Epithelial cell of esophagus (primary cell): Measurements from ENCODE around the gene GORASP2.

ENCODE experiments used
- DNase-seq: peaks from one replicate; pipeline ENCODE4 v3.0.0; 2010; ENCODE audit warnings: low read depth
- H3K4me3 ChIP-seq: 2 replicates; pipeline ENCODE4 v1.5.1; 2011; ENCODE audit warnings: mild to moderate bottlenecking, low read length, control low read depth
- TF ChIP-seq, protein P1 (sequence below): IDR thresholded peaks from 2 replicates; pipeline ENCODE4 v1.5.1; 2011; ENCODE audit warnings: low read depth, mild to moderate bottlenecking, low read length, control low read depth, inconsistent platforms; ENCODE audit not compliant: insufficient read depth; ENCODE audit errors: missing control alignments

GORASP2 gene

DNA sequence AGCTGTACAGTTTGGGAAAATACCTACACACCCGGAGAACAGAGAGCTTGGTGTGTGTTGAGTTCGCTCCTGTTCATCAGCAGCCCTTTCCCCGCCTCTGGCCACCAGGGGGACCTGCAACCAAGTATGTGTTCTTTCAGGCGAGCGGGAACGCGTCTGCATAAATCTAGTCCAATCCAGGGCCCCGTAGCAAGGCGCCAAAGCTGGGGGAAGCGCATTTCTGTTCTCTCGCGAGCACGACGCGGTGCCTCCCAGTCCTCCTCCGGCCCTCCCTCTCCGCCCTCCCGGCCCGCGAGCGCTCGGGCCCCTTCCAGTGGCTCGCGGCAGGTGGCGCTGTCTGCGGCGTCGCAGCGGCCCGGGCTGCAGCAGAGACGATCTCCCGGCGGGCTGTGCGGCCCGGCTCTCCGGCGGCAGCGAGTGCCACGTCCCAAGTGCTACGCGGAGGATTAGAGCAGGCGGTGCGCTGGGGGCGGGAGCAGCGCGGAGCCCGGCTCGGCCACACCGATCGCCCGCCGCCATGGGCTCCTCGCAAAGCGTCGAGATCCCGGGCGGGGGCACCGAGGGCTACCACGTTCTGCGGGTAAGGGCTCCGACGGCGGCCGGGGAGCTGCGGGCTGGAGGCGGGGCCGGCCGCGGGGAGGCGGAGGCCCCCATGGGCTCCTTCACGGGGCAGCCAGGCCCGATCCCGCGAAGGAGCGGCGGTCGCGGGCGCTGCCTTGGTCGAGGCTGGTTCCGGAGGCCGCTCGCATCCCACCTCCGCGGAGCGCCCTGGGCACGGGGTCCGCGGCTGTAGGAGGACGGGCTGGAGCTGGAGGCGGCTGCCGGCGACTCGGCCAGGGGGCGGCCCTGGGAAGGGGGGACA is at the start of gene GORASP2:
Gene GORASP2, plus strand, starts transcription at position 430 of the 862 bp plus-strand sequence. Its CDS starts 88 bp downstream, at position 518.
- peak; percentile 100 for DNase-seq
- H3K4me3 ChIP-seq = peak within 1 kb of the TSS; percentile 96
- TF ChIP-seq, protein P1, sequence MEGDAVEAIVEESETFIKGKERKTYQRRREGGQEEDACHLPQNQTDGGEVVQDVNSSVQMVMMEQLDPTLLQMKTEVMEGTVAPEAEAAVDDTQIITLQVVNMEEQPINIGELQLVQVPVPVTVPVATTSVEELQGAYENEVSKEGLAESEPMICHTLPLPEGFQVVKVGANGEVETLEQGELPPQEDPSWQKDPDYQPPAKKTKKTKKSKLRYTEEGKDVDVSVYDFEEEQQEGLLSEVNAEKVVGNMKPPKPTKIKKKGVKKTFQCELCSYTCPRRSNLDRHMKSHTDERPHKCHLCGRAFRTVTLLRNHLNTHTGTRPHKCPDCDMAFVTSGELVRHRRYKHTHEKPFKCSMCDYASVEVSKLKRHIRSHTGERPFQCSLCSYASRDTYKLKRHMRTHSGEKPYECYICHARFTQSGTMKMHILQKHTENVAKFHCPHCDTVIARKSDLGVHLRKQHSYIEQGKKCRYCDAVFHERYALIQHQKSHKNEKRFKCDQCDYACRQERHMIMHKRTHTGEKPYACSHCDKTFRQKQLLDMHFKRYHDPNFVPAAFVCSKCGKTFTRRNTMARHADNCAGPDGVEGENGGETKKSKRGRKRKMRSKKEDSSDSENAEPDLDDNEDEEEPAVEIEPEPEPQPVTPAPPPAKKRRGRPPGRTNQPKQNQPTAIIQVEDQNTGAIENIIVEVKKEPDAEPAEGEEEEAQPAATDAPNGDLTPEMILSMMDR = peak; percentile 86

DNA sequence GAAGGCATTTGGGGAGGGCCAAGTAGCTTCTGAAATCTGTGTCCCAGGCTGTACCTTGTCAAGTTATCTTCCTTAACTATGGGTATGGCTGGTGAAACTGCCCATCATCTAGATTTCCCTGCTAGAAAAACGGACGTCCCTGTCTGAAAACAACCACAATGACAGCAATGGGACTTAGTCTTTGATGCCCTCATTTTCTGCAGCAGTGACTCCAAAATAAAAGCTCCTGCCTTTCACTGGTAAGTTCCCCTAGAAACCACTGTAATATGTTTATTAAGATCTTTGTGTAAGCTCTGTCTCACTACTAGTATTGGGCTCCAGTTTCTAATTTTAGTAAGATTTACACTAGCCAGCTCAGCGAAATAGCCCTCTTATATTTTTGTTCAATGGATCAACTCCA is 47.2 kb upstream of the GORASP2 start:
- DNase-seq = no peak
- TF ChIP-seq, protein P1 = no peak
- no peak overlapping the region for H3K4me3 ChIP-seq

GRCh38 chr2:170882758-170883157 is 46.3 kb upstream of the GORASP2 start:
- TF ChIP-seq, protein P1 = no peak
- no peak for DNase-seq
- H3K4me3 ChIP-seq = no peak overlapping the region

DNA sequence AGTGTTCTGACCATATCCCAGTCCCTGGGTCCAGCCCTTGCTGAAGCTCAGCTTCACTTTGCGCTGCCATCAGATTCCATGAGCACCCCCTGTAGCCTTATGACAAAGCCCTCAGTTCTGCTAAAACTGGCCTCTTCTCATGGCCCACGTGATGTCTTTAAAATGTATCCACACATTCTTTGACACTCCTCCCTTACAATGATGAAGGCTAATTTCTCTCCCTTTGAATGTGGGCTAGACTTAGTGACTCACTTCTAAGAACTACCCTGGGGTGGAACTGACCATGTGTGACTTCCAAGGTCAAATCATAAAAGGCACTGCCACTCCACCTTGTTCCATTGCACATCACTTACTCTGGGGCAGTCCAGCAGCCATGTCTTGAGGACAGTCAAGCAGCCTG is 45.4 kb upstream of the GORASP2 start:
- DNase-seq = no peak
- TF ChIP-seq, protein P1 = no peak
- H3K4me3 ChIP-seq = no peak overlapping the region

GRCh38 chr2:170885130-170885791 is 43.8 kb upstream of the GORASP2 start:
- no peak overlapping the region for H3K4me3 ChIP-seq
- TF ChIP-seq, protein P1 = peak; percentile 6
- DNase-seq = peak; percentile 21

DNA sequence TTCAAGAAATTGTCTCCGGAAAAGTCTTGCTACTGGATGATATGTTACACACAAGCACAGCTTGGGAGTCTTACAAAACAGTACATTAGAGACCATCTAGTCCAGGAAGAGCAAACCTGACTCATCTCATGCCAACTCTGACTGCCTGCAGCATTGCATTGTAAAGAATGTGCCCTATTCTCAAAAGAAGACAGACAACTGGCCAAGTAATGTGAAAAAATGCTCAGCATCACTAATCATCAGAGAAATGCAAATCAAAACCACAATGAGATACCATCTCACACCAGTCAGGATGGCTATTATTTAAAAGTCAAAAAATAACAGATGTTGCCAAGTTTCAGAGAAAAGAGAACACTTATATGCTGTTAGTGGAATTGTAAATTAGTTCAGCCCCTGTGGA is 42.7 kb upstream of the GORASP2 start:
- DNase-seq = peak; percentile 84
- TF ChIP-seq, protein P1 = no peak
- no peak overlapping the region for H3K4me3 ChIP-seq
